K562 (cell line): Measurements from ENCODE around the gene KLHL13. TPM values are rescaled to one million over a fixed set of nuclear protein-coding genes. Genes with fewer than 3 reads are reported as not detected.
"Not testable (repeated sequence)": the region's sequence is repeated elsewhere in the genome, so short reads cannot be mapped to it uniquely, and the experiment has no call there.

Experiments
- ATAC-seq: fragments of 200-7000 bp; cut with Tn5 transposase; 3 replicates; pipeline ENCODE4 v1.9.1; 2020; ENCODE audit warnings: moderate library complexity
- BruUV-seq: library from RNA; stranded (reverse); fragments of 400-500 nt; replicated peaks from 2 replicates; lab custom pipeline; 2021; lab: Mats Ljungman, UMichigan
- CTCF ChIA-PET: fragments of 300-600 bp; formaldehyde crosslinking; extraction: SDS; loops from one replicate; lab custom pipeline; 2021; ENCODE audit warnings: low intra/inter-chr PET ratio; lab: Yijun Ruan, JAX
- POLR2A ChIA-PET: fragments of 300-600, 350-650 bp; sonication (Branson Sonifier 250); formaldehyde crosslinking; extraction: SDS; loops from one replicate; lab custom pipeline; 2021; ENCODE audit warnings: antibody characterized with exemption, inconsistent platforms; lab: Yijun Ruan, JAX
- DNase-seq, 4 experiments: peaks; one replicate each; pipeline versions ENCODE4 v3.0.0 to v3.0.0-alpha.2; 2011 to 2018; ENCODE audit warnings: low spot score in 3 of 4, mixed read lengths in 3 of 4; ENCODE audit errors: extremely low read depth in 1 of 4
- FAIRE-seq: peaks from 2 replicates; lab custom pipeline; 2011; peaks lifted over from hg19 to GRCh38; lab: Jason Lieb, UNC
- H2AFZ ChIP-seq: 2 replicates; pipeline ENCODE4 v1.6.0; 2011; ENCODE audit warnings: low read depth, low read length, control low read depth, inconsistent platforms
- H3K27ac ChIP-seq: fragments of 200-600 bp; 3 replicates; pipeline ENCODE4 v1.8.0; 2011; ENCODE audit warnings: low read depth, mild to moderate bottlenecking, control low read depth, inconsistent platforms, low read length, moderate library complexity, mixed read lengths; ENCODE audit errors: extremely low read depth
- H3K27me3 ChIP-seq, 2 experiments: fragments of 300-600 bp in 1 of 2; 2 replicates in 1 of 2; 3 replicates in 1 of 2; pipeline versions ENCODE4 v1.6.0 to v1.8.0; 2011; ENCODE audit warnings: inconsistent platforms in 2 of 2, low read length in 2 of 2, mild to moderate bottlenecking in 1 of 2, mixed read lengths in 1 of 2, moderate library complexity in 1 of 2; ENCODE audit not compliant: control insufficient read depth in 2 of 2, insufficient read depth in 2 of 2
- H3K36me3 ChIP-seq: fragments of 300-600 bp; 3 replicates; pipeline ENCODE4 v1.8.0; 2011; ENCODE audit warnings: mild to moderate bottlenecking, low read length, inconsistent platforms; ENCODE audit not compliant: control insufficient read depth, insufficient read depth
- H3K4me1 ChIP-seq, 2 experiments: fragments of 200-600 bp in 1 of 2; replicated peaks in 1 of 2; 2 replicates in 1 of 2; 3 replicates in 1 of 2; pipeline versions ENCODE4 v1.5.1 to v1.8.0; 2011; ENCODE audit warnings: inconsistent platforms in 2 of 2, low read length in 2 of 2, mild to moderate bottlenecking in 1 of 2, mixed read lengths in 1 of 2, moderate library complexity in 1 of 2; ENCODE audit not compliant: control insufficient read depth in 2 of 2, insufficient read depth in 2 of 2
- H3K4me2 ChIP-seq: 2 replicates; pipeline ENCODE4 v1.6.1; 2011; ENCODE audit warnings: low read length, control low read depth, inconsistent platforms, mixed read lengths; ENCODE audit not compliant: insufficient read depth
- H3K4me3 ChIP-seq: fragments of 200-600 bp; sonication (generic), shearing (Covaris generic); 2 replicates; pipeline ENCODE4 v1.5.1; 2016; ENCODE audit warnings: control low read depth, inconsistent platforms
- H3K79me2 ChIP-seq: fragments of 200-600 bp; 3 replicates; pipeline ENCODE4 v1.8.0; 2011; ENCODE audit warnings: low read length, inconsistent platforms; ENCODE audit not compliant: control insufficient read depth, insufficient read depth
- H3K9ac ChIP-seq, 2 experiments: 2 replicates each; pipeline versions ENCODE4 v1.6.0 to v1.6.1; 2011; ENCODE audit warnings: low read depth in 2 of 2, low read length in 2 of 2, control low read depth in 1 of 2, inconsistent platforms in 1 of 2, mild to moderate bottlenecking in 1 of 2, mixed read lengths in 1 of 2; ENCODE audit not compliant: insufficient read depth in 1 of 2
- H3K9me1 ChIP-seq: one replicate; pipeline ENCODE4 v1.6.0; 2011; ENCODE audit warnings: inconsistent platforms, mild to moderate bottlenecking, low read length, moderate library complexity; ENCODE audit not compliant: control insufficient read depth, insufficient read depth
- H3K9me3 ChIP-seq: replicated peaks from 2 replicates; pipeline ENCODE4 v1.5.1; 2011; ENCODE audit warnings: low read depth, low read length, inconsistent platforms; ENCODE audit not compliant: control insufficient read depth, insufficient read depth
- H4K20me1 ChIP-seq: replicated peaks from 2 replicates; pipeline ENCODE4 v1.6.1; 2011; ENCODE audit warnings: low read length, inconsistent platforms, mixed read lengths; ENCODE audit not compliant: control insufficient read depth, insufficient read depth
- BCLAF1 ChIP-seq, 2 experiments: fragments of 450-650 bp in 1 of 2; IDR thresholded peaks; 2 replicates each; pipeline ENCODE4 v1.6.1; 2011 to 2017; ENCODE audit warnings: low read depth in 2 of 2, antibody characterized with exemption in 1 of 2, borderline replicate concordance in 1 of 2, low read length in 1 of 2, mild to moderate bottlenecking in 1 of 2, mixed read lengths in 1 of 2; ENCODE audit not compliant: control insufficient read depth in 1 of 2
- RBBP5 ChIP-seq: fragments of 200-600 bp; sonication (generic); IDR thresholded peaks from 2 replicates; pipeline ENCODE4 v1.6.1; 2012; ENCODE audit warnings: borderline replicate concordance, mild to moderate bottlenecking, low read length, control low read depth, inconsistent platforms; ENCODE audit not compliant: insufficient read depth, poor library complexity, severe bottlenecking
- SIRT6 ChIP-seq: IDR thresholded peaks from one replicate; pipeline ENCODE4 v1.6.1; 2012; ENCODE audit warnings: low read depth, mild to moderate bottlenecking, control low read depth, inconsistent platforms, low read length, moderate library complexity
- THRAP3 ChIP-seq: fragments of 450-650 bp; IDR thresholded peaks from 2 replicates; pipeline ENCODE4 v1.6.1; 2016; ENCODE audit warnings: mild to moderate bottlenecking, inconsistent platforms, borderline replicate concordance
- ZBED1 ChIP-seq: IDR thresholded peaks from 2 replicates; pipeline ENCODE4 v1.6.1; 2014
- ZNF282 ChIP-seq: sonication (generic); formaldehyde crosslinking; IDR thresholded peaks from 2 replicates; pipeline ENCODE4 v1.8.1; 2023; ENCODE audit warnings: missing genetic modification reagents
- WGBS: fragments of 100-300 bp; shearing (Covaris generic); methylation state at CpG from one replicate; pipeline ENCODE4 v1.1.6; 2016; ENCODE audit warnings: low coverage, mixed read lengths; ENCODE audit not compliant: insufficient coverage; ENCODE audit errors: missing lambda C conversion rate; 5-methylcytosine and 5-hydroxymethylcytosine counted together
- in situ Hi-C: fragments of 300-500 bp; cut with MboI; formaldehyde crosslinking; loops from 4 replicates; pipeline ENCODE4 v1.15.0; 2018; ENCODE audit warnings: inconsistent platforms, mixed read lengths
- intact Hi-C: fragments of 100-400 bp; cut with micrococcal nuclease; formaldehyde crosslinking; loops from 2 replicates; pipeline ENCODE4 v1.14.2; 2022
- polyA plus RNA-seq, 8 experiments: library from polyadenylated mRNA; depleted of rRNA in 4 of 8; stranded (reverse) in 5 of 8; unstranded in 3 of 8; fragments of >200 nt; fragmentation: Nextera tagmentation in 2 of 8; fragmentation: Illumina TruSeq in 1 of 8; extraction: Ambion mirVana in 2 of 8; extraction: Trizol in 1 of 8; gene quantifications; 2 replicates each; pipeline versions ENCODE4 v1.2.1 to v1.2.3, GENCODE V29; 2011 to 2014; ENCODE audit warnings: inconsistent platforms in 1 of 8, missing spikeins in 1 of 8
- total RNA-seq, 7 experiments: library from RNA; depleted of rRNA in 6 of 7; stranded (reverse); fragments of >200 nt in 6 of 7; fragmentation: Illumina TruSeq in 2 of 7; extraction: Trizol in 2 of 7; gene quantifications; 2 replicates each; pipeline versions ENCODE4 v1.2.1 to v1.2.3, GENCODE V29; 2011 to 2021; ENCODE audit warnings: low replicate concordance in 1 of 7

The KLHL13 gene
- total and polyA plus RNA-seq, 9 of the 15 experiments (the other 6 are each of a cell fraction or from before 2014, with no cell fraction given) = 1.2 to 4.1 (median 2.2) TPM

GRCh38 chrX:118128724-118129123 is 12.1 kb upstream of the KLHL13 start:
- TF ChIP-seq ZBED1 = no peak
- no peak for FAIRE-seq

DNA sequence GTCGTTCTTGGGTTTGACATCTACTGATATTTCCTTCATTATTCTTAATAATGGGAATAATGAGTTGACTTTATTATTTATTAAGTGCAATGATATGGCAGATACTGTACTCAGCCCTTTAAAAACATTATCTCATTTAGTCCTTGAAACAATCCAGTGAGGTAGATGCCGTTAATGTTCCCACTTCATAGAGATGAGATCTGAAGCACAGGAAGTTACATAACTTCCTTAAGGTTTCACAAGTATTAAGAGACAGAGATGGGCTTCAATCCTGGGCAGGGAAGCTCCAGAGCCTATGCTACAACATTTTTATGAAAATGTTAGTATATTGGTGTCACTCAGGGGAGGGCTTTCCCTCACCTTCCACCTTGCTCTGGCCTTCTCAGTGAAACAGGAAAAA is 9.7 kb upstream of the KLHL13 start:
- Histone ChIP-seq H3K4me1 (no peaks in the 10 kb centered on the region), H3K9me3 (no peaks in the 10 kb centered on the region), H3K9ac (no peak overlapping the region), H3K79me2 (no peaks in the 10 kb centered on the region), H3K36me3 (no peaks in the 10 kb centered on the region), H3K4me3 (no peak overlapping the region), H4K20me1 (no peaks in the 10 kb centered on the region), H2AFZ (no peak overlapping the region), H3K27ac (no peak overlapping the region), H3K27me3 (no peaks in the 10 kb centered on the region; a peak in 1 of 5 replicates), H3K9me1 (no peaks in the 10 kb centered on the region), H3K4me2 (no peak overlapping the region)
- FAIRE-seq (no peak), ATAC-seq (no peak), DNase-seq (no peak)
- TF ChIP-seq BCLAF1 (IDR thresholded peaks at IDR 0.05; ENCODE audit: borderline replicate concordance in 1 of 2, control insufficient read depth in 1 of 2, low read depth in 2 of 2, low read length in 1 of 2) (no peak), SIRT6 (no peak), THRAP3 (no peak), ZNF282 (CRISPR knock-in tag) (no peak), RBBP5 (no peak)
- in situ Hi-C loops = no loop called here
- intact Hi-C loops = no loop called here
- CTCF ChIA-PET = no interaction called here
- WGBS = 11% methylated on average over 2 of the region's 2 CpGs
- BruUV-seq = no TSS peak
- POLR2A ChIA-PET = no interaction called here

More at GRCh38 chrX:118128724-118129123, 12.1 kb upstream of the KLHL13 start:
- Histone ChIP-seq H3K27me3 (no peaks in the 10 kb centered on the region; a peak in 1 of 5 replicates), H3K9me1 (no peaks in the 10 kb centered on the region), H3K4me1 (no peaks in the 10 kb centered on the region), H2AFZ (no peak overlapping the region), H3K4me3 (no peak overlapping the region), H4K20me1 (no peaks in the 10 kb centered on the region), H3K79me2 (no peaks in the 10 kb centered on the region), H3K4me2 (no peak overlapping the region), H3K9me3 (no peaks in the 10 kb centered on the region), H3K27ac (no peak overlapping the region), H3K36me3 (no peaks in the 10 kb centered on the region), H3K9ac (no peak overlapping the region)
- POLR2A ChIA-PET = no interaction called here
- DNase-seq (no peak), ATAC-seq (0 out of 3 replicates have a peak, but pooled peaks have one; percentile 25)
- intact Hi-C loops = no loop called here
- in situ Hi-C loops = no loop called here
- WGBS = 6% methylated on average over 15 of the region's 18 CpGs
- CTCF ChIA-PET = interaction anchor here (0.6 kb wide), 1 partner anchor 143 kb away, joined by 3 read pairs; no protein-coding TSS in a partner anchor
- BruUV-seq = no TSS peak

DNA sequence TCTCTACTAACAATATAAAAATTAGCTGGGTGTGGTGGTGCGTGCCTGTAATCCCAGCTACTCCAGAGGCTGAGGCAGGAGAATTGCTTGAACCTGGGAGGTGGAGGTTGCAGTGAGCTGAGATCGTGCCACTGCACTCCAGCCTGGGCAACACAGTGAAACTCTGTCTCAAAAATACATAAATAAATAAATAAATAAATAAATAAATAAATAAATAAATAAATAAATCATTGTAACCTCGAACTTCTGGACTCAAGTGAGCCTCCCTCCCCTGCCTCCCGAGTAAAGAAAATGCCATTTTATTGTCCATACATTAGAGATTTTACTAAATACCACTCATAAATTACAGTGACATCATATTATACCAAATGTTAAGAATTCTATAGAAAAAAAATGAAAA is 7.6 kb upstream of the KLHL13 start:
- H2AFZ ChIP-seq, H3K4me3 ChIP-seq, FAIRE-seq, BruUV-seq, intact Hi-C loops, H3K9me3 ChIP-seq, H3K27ac ChIP-seq, H4K20me1 ChIP-seq, DNase-seq, H3K9me1 ChIP-seq, H3K9ac ChIP-seq, H3K36me3 ChIP-seq, H3K4me1 ChIP-seq, POLR2A ChIA-PET, H3K4me2 ChIP-seq, CTCF ChIA-PET, ATAC-seq, H3K79me2 ChIP-seq, H3K27me3 ChIP-seq, in situ Hi-C loops: not testable (repeated sequence)
- WGBS = 8% methylated on average over 3 of the region's 4 CpGs
